Measurements from ENCODE around the gene SOHLH2. TPM values are rescaled to one million over a fixed set of nuclear protein-coding genes. Genes with fewer than 3 reads are reported as not detected.

SOHLH2 gene
- total RNA-seq, 1 donor from 2014 or later, result not detected

GRCh38 chr13:36183901-36184300 is 30.5 kb downstream of the SOHLH2 start:
- Histone ChIP-seq H3K4me3 (no peak overlapping the region), H3K27me3 (no peaks in the 10 kb centered on the region), H3K4me1 (no peaks in the 10 kb centered on the region), H3K9me3 (no peaks in the 10 kb centered on the region), H3K36me3 (no peaks in the 10 kb centered on the region), H3K27ac (no peak overlapping the region)
- intact Hi-C loops (cut with DNase I), result no loop called here
- no peak for TF ChIP-seq CTCF (IDR thresholded peaks at IDR 0.05)
- DNase-seq, result no peak
- no peak for ATAC-seq

- Histone ChIP-seq H3K4me1 (no peaks in the 10 kb centered on the region), H3K27ac (no peak overlapping the region), H3K4me3 (no peak overlapping the region), H3K36me3 (no peaks in the 10 kb centered on the region), H3K9me3 (no peaks in the 10 kb centered on the region), H3K27me3 (no peaks in the 10 kb centered on the region)
- TF ChIP-seq CTCF (IDR thresholded peaks at IDR 0.05), result no peak
- DNase-seq (no peak), ATAC-seq (no peak)
- intact Hi-C loops (cut with DNase I), result no loop called here
Measured at GRCh38 chr13:36175621-36176020, 38.7 kb downstream of the SOHLH2 start.

- no peaks in the 10 kb centered on the region for H3K9me3 ChIP-seq
- DNase-seq (no peak), ATAC-seq (no peak)
- H3K4me1 ChIP-seq, result no peaks in the 10 kb centered on the region
- H3K36me3 ChIP-seq, result no peaks in the 10 kb centered on the region
- H3K27me3 ChIP-seq, result no peaks in the 10 kb centered on the region
- no peak overlapping the region for H3K27ac ChIP-seq
- no peak for TF ChIP-seq CTCF (IDR thresholded peaks at IDR 0.05)
- H3K4me3 ChIP-seq, result no peak overlapping the region
- intact Hi-C loops (cut with DNase I), result no loop called here
Measured at GRCh38 chr13:36174923-36175322, 39.4 kb downstream of the SOHLH2 start.

- Histone ChIP-seq H3K4me1 (no peaks in the 10 kb centered on the region), H3K27ac (no peak overlapping the region), H3K27me3 (no peaks in the 10 kb centered on the region), H3K4me3 (no peak overlapping the region), H3K9me3 (no peaks in the 10 kb centered on the region), H3K36me3 (no peaks in the 10 kb centered on the region)
- intact Hi-C loops (cut with DNase I), result no loop called here
- DNase-seq (no peak), ATAC-seq (no peak)
- TF ChIP-seq CTCF (IDR thresholded peaks at IDR 0.05), result no peak
Measured at GRCh38 chr13:36173571-36174322, 40.6 kb downstream of the SOHLH2 start.

- no peaks in the 10 kb centered on the region for H3K36me3 ChIP-seq
- ATAC-seq (no peak), DNase-seq (no peak)
- H3K27me3 ChIP-seq, result no peaks in the 10 kb centered on the region
- TF ChIP-seq CTCF (IDR thresholded peaks at IDR 0.05), result no peak
- no peaks in the 10 kb centered on the region for H3K4me1 ChIP-seq
- H3K27ac ChIP-seq, result no peak overlapping the region
- H3K9me3 ChIP-seq, result no peaks in the 10 kb centered on the region
- intact Hi-C loops (cut with DNase I), result no loop called here
- no peak overlapping the region for H3K4me3 ChIP-seq
Measured at GRCh38 chr13:36166046-36166445, 48.3 kb downstream of the SOHLH2 start.

Data from upper lobe of right lung (tissue), 1 donor.